ENCODE data around the gene OR52H1.

- TF ChIP-seq POLR2AphosphoS5 (IDR thresholded peaks at IDR 0.05; ENCODE audit: low read depth, low read length) (no peak), POLR2A (IDR thresholded peaks at IDR 0.05; ENCODE audit: low read depth, low read length) (no peak), SPI1 (IDR thresholded peaks at IDR 0.05; ENCODE audit: low read depth, low read length) (no peak), TAF1 (IDR thresholded peaks at IDR 0.05; ENCODE audit: low read depth, low read length) (no peak)
Observed at GRCh38 chr11:5593146-5593545, 44.8 kb upstream of the OR52H1 start.
